GM19351 (cell line): Measurements from ENCODE around the gene DUSP10.

Source experiments
- ATAC-seq: cut with Tn5 transposase; IDR thresholded peaks from one replicate; pipeline ENCODE4 v1.9.1; 2021; ENCODE audit warnings: mild to moderate bottlenecking, moderate library complexity; ENCODE audit not compliant: unreplicated experiment

DUSP10 gene

GRCh38 chr1:221663321-221663720 lies 78.6 kb downstream of the DUSP10 start:
- no peak for ATAC-seq

- no peak for ATAC-seq
These were observed 86.1 kb downstream of the DUSP10 start for GRCh38 chr1:221655766-221656305.
